Measurements from ENCODE around the gene XCL1.

GRCh38 chr1:168529518-168529917, 46.9 kb upstream of the XCL1 start:
- TF ChIP-seq CTCF (conservative IDR thresholded peaks at IDR 0.05 in 1 of 2, IDR thresholded peaks at IDR 0.05 in 1 of 2; ENCODE audit: low read depth in 1 of 2, low read length in 2 of 2), result no peak
- no peak for TF ChIP-seq EZH2 (IDR thresholded peaks at IDR 0.05; ENCODE audit: low read length, missing control alignments)

Measured in fibroblast of lung (primary cell).